Measurements from ENCODE around the gene MRGPRG. TPM values are rescaled to one million over a fixed set of nuclear protein-coding genes. Genes with fewer than 3 reads are reported as not detected.
A peak's percentile ranks its signal among the peaks of the same experiment; 100 is the strongest.

The MRGPRG gene
- total and polyA plus RNA-seq, 4 donors: not detected

DNA sequence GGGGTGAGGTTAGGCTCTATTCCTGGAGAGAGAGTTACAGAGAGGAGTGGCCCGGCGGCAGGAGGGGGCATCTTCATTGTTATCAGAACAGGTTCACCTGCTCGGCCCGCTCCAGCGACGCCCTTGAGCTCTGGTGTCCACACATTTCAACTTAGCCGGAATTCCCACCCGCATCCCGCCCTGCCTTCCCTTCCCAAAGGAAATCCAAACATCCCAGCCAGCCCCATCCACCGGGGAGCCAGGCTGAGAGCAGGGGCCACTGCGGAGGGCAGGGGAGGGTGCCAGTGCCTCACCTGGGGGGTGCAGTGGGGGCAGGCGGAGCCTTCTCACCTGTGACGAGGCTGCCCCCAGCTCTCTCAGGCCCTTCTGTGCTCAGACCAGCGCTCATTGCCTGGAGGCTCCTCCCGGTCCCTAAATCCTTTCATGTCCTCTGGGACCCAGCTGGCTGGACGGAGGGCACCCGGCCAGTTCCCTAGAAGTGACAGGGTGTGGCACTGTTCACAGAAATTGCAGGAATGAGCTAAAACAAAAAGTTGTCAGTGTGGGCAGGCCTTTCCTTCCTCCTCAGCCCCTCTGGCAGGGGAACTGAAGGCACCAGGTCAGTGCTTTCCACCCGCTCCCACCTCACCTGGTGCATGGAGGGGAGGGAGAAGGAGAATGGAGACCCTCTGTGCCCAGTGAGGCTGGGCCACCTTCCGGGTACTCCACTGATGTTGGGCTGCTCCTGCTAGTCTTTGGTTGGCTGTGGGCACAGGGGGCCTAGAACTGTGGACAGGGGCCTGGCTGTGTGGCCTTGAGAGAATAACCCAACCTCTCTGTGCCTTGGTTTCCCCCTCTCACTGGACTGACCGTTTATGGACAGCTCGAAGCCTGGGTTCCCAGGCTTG is 2.2 kb upstream of the MRGPRG start:
- Histone ChIP-seq H3K4me3 (no peak overlapping the region), H3K4me1 (ENCODE audit: control insufficient read depth in 5 of 5, insufficient read depth in 5 of 5, low read length in 5 of 5) (peaks cover 0 to 9% (median 3%) of the 10 kb centered on the region in 5 donors), H3K9ac (ENCODE audit: insufficient read depth in 1 of 2, low read length in 2 of 2) (no peak overlapping the region), H3K27me3 (ENCODE audit: control insufficient read depth in 3 of 3, insufficient read depth in 3 of 3, low read length in 2 of 3) (peaks cover 0 to 21% (median 5%) of the 10 kb centered on the region in 3 donors), H3K36me3 (ENCODE audit: control insufficient read depth in 4 of 4, insufficient read depth in 4 of 4, low read length in 4 of 4) (no peaks in the 10 kb centered on the region), H3K9me3 (ENCODE audit: control insufficient read depth in 4 of 4, insufficient read depth in 3 of 4, low read length in 3 of 4) (no peaks in the 10 kb centered on the region), H3K27ac (ENCODE audit: low read depth in 1 of 2, low read length in 1 of 2) (no peak overlapping the region)
- TF ChIP-seq, protein P1, sequence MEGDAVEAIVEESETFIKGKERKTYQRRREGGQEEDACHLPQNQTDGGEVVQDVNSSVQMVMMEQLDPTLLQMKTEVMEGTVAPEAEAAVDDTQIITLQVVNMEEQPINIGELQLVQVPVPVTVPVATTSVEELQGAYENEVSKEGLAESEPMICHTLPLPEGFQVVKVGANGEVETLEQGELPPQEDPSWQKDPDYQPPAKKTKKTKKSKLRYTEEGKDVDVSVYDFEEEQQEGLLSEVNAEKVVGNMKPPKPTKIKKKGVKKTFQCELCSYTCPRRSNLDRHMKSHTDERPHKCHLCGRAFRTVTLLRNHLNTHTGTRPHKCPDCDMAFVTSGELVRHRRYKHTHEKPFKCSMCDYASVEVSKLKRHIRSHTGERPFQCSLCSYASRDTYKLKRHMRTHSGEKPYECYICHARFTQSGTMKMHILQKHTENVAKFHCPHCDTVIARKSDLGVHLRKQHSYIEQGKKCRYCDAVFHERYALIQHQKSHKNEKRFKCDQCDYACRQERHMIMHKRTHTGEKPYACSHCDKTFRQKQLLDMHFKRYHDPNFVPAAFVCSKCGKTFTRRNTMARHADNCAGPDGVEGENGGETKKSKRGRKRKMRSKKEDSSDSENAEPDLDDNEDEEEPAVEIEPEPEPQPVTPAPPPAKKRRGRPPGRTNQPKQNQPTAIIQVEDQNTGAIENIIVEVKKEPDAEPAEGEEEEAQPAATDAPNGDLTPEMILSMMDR (IDR thresholded peaks at IDR 0.05; ENCODE audit: control extremely low read depth, extremely low read depth): no peak
- ATAC-seq (ENCODE audit: insufficient read depth, low FRiP score) (no peak), DNase-seq (peak in 2 of 3 donors; percentile 21 to 24)
- WGBS, 2 donors: 56 to 65% methylated on average over 20 to 21 of the region's 21 CpGs

DNA sequence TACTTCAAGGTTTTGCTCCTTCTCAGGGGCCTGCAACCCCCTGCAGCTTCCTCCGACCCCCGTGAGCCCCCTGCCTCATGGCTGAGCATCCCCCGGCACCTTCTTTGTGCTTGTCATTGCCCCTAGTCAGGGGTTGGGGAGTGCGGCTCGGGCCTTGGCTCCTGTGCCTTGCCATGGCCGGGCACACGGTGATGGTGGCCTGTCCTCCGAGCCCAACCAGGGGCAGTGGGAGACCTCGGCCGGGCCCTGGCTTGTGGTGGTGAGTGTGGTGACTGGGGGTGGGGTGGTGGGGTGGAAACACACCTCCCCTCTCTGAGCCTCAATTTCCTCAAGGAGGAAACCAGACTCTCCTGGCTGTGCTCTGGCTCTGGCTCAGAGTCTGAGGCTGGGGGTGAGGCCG is 1.5 kb upstream of the MRGPRG start:
- TF ChIP-seq, protein P1 (IDR thresholded peaks at IDR 0.05; ENCODE audit: control extremely low read depth, extremely low read depth): no peak
- no peaks in the 10 kb centered on the region for H3K36me3 ChIP-seq (ENCODE audit: control insufficient read depth in 4 of 4, insufficient read depth in 4 of 4, low read length in 4 of 4)
- H3K4me3 ChIP-seq: no peak overlapping the region
- no peak overlapping the region for H3K27ac ChIP-seq (ENCODE audit: low read depth in 1 of 2, low read length in 1 of 2)
- H3K4me1 ChIP-seq (ENCODE audit: control insufficient read depth in 5 of 5, insufficient read depth in 5 of 5, low read length in 5 of 5): peaks cover 0 to 9% (median 3%) of the 10 kb centered on the region in 5 donors
- WGBS, 2 donors: 64% methylated on average over 11 of the region's 11 CpGs
- ATAC-seq (ENCODE audit: insufficient read depth, low FRiP score): no peak
- H3K27me3 ChIP-seq (ENCODE audit: control insufficient read depth in 3 of 3, insufficient read depth in 3 of 3, low read length in 2 of 3): peaks cover 0 to 21% (median 5%) of the 10 kb centered on the region in 3 donors
- H3K9ac ChIP-seq (ENCODE audit: insufficient read depth in 1 of 2, low read length in 2 of 2): no peak overlapping the region
- H3K9me3 ChIP-seq (ENCODE audit: control insufficient read depth in 4 of 4, insufficient read depth in 3 of 4, low read length in 3 of 4): no peaks in the 10 kb centered on the region
- peak in 1 of 3 donors; percentile 4 for DNase-seq

DNA sequence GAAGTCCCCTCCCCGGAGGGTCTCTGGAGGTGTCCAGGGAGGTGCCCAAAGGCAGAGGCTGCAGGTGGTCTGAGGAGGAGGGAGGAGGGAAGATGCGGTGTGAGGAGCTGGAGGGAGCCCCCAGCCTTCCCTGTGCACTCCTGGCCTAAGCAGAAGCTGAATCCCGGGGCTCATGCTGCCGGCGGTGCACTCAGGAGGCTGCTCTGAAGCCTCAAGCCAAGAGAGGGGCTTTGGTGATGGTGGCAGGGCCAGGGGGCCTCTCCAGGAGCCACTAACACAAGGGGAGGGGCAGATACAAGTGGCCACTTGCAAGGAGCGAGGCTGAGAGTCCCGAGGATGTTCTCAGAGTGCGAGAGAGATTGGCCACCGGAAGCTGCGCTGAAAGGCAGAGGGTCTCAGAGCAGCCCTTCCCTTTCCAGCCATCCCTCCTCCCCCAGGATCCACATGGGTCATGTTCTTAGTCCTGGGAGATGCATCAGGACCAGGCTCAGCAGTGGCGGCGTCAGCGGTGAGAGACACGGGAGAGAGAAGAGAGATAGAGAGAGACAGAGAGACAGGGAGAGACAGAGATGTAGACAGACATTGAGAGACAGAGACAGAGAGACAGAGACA is 774 bp upstream of the MRGPRG start:
- Histone ChIP-seq H3K9me3 (ENCODE audit: control insufficient read depth in 4 of 4, insufficient read depth in 3 of 4, low read length in 3 of 4) (no peaks in the 10 kb centered on the region), H3K27me3 (ENCODE audit: control insufficient read depth in 3 of 3, insufficient read depth in 3 of 3, low read length in 2 of 3) (peaks cover 0 to 21% (median 5%) of the 10 kb centered on the region in 3 donors), H3K27ac (ENCODE audit: low read depth in 1 of 2, low read length in 1 of 2) (no peak overlapping the region), H3K9ac (ENCODE audit: insufficient read depth in 1 of 2, low read length in 2 of 2) (no peak overlapping the region), H3K36me3 (ENCODE audit: control insufficient read depth in 4 of 4, insufficient read depth in 4 of 4, low read length in 4 of 4) (no peaks in the 10 kb centered on the region), H3K4me1 (ENCODE audit: control insufficient read depth in 5 of 5, insufficient read depth in 5 of 5, low read length in 5 of 5) (peaks cover 0 to 9% (median 3%) of the 10 kb centered on the region in 5 donors), H3K4me3 (no peak overlapping the region)
- TF ChIP-seq, protein P1 (IDR thresholded peaks at IDR 0.05; ENCODE audit: control extremely low read depth, extremely low read depth): no peak
- ATAC-seq (ENCODE audit: insufficient read depth, low FRiP score) (no peak), DNase-seq (peak in 1 of 3 donors; percentile 5)
- WGBS, 2 donors: 68 to 83% methylated on average over 14 of the region's 14 CpGs
